RWPE1 (cell line): ENCODE measurements around the gene EXD1.

Experiments used
- CTCF ChIA-PET: fragments of 350-600 bp; sonication (Branson Sonifier 250); formaldehyde crosslinking; extraction: SDS; loops from one replicate; lab custom pipeline; 2021; lab: Yijun Ruan, JAX
- POLR2A ChIA-PET: fragments of 400-600 bp; formaldehyde crosslinking; extraction: SDS; loops from one replicate; lab custom pipeline; 2020; ENCODE audit warnings: antibody characterized with exemption; ENCODE audit not compliant: low non-redundant PET; lab: Yijun Ruan, JAX
- DNase-seq: peaks from one replicate; pipeline ENCODE4 v3.0.0; 2012; ENCODE audit warnings: low spot score
- H3K27ac ChIP-seq: fragments of 450-650 bp; 2 replicates; pipeline ENCODE4 v1.5.1; 2017
- TF ChIP-seq, protein P1 (sequence below): fragments of 450-650 bp; conservative IDR thresholded peaks from 2 replicates; pipeline ENCODE4 v1.5.1; 2017; ENCODE audit warnings: low read depth, mild to moderate bottlenecking

The EXD1 gene

DNA sequence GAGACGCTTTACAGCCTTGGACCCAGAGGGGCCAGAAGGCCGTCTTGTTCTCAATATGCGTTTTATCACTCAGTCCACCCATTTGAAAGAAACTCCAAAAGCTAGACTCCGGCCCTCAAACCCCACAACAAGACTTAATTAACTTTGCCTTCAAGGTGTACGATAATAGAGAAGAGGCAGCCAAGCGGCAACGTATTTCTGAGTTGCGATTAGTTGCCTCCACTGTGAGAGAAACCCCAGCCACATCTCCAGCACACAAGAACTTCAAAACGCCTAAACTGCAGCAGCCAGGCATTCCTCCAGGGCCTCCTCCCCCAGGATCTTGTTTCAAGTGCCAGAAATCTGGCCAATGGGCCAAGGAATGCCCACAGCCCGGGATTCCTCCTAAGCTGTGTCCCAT is 97.1 kb downstream of the EXD1 start:
- ChIA-PET CTCF (no interaction called here), POLR2A (no interaction called here)
- DNase-seq, result no peak
- no peak overlapping the region for H3K27ac ChIP-seq
- TF ChIP-seq, protein P1, sequence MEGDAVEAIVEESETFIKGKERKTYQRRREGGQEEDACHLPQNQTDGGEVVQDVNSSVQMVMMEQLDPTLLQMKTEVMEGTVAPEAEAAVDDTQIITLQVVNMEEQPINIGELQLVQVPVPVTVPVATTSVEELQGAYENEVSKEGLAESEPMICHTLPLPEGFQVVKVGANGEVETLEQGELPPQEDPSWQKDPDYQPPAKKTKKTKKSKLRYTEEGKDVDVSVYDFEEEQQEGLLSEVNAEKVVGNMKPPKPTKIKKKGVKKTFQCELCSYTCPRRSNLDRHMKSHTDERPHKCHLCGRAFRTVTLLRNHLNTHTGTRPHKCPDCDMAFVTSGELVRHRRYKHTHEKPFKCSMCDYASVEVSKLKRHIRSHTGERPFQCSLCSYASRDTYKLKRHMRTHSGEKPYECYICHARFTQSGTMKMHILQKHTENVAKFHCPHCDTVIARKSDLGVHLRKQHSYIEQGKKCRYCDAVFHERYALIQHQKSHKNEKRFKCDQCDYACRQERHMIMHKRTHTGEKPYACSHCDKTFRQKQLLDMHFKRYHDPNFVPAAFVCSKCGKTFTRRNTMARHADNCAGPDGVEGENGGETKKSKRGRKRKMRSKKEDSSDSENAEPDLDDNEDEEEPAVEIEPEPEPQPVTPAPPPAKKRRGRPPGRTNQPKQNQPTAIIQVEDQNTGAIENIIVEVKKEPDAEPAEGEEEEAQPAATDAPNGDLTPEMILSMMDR, result no peak
